ENCODE results near the gene C11orf87. TPM values are rescaled to one million over a fixed set of nuclear protein-coding genes. Genes with fewer than 3 reads are reported as not detected.

The C11orf87 gene
- total and polyA plus RNA-seq, 2 of the 13 experiments (the other 11 are each of a cell fraction or from before 2014, with no cell fraction given), result not detected

DNA sequence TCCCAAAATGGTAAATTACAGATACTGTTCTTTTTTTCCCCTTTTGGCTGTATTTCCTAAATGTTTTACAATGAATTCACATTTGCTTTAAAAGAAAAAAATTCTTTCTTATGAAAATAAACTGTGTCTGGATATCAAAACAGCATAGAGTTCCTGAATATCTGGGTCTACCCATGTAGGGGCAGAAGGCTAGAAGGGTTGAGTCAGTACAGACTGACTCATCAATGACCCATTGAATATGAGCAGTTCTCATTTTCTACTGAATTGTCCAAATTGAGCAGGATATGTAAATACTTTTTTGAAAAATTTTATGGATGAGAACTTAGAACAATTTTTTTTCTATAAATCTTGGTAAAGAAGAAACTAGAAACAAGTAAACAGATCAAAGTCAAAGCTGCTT lies 16.3 kb upstream of the C11orf87 start (continued):
- TF ChIP-seq, protein P1, sequence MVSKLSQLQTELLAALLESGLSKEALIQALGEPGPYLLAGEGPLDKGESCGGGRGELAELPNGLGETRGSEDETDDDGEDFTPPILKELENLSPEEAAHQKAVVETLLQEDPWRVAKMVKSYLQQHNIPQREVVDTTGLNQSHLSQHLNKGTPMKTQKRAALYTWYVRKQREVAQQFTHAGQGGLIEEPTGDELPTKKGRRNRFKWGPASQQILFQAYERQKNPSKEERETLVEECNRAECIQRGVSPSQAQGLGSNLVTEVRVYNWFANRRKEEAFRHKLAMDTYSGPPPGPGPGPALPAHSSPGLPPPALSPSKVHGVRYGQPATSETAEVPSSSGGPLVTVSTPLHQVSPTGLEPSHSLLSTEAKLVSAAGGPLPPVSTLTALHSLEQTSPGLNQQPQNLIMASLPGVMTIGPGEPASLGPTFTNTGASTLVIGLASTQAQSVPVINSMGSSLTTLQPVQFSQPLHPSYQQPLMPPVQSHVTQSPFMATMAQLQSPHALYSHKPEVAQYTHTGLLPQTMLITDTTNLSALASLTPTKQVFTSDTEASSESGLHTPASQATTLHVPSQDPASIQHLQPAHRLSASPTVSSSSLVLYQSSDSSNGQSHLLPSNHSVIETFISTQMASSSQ (IDR thresholded peaks at IDR 0.05; ENCODE audit: low read depth), result no peak
- TF ChIP-seq, protein P1 (CRISPR knock-in tag; IDR thresholded peaks at IDR 0.05; ENCODE audit: borderline replicate concordance), result no peak
- TF ChIP-seq ATF7-NPFF (CRISPR knock-in tag; IDR thresholded peaks at IDR 0.05; ENCODE audit: low read depth), result no peak

DNA sequence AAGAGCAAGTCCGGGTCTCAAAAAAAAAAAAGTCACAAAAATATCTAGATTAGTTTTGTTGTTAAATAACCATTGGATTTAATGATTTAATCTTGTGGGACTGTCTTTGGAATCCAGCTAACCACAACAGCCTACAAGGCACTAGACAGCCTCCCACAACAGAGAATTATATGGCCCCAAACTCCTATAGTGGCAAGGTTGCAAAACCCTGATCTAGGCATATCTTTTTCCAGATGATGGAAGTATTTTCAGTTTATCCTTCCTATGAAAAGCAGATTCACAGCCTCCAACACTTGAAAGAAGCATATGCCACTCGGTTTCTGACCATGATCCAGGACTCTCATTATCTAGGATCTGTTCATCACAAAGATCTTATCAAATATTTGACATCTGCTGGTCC lies 5.4 kb upstream of the C11orf87 start:
- Histone ChIP-seq H4K20me1 (ENCODE audit: insufficient read depth, low read length) (no peaks in the 10 kb centered on the region), H3K4me2 (ENCODE audit: low read depth, low read length) (no peak overlapping the region), H3K9me3 (ENCODE audit: low read length) (no peaks in the 10 kb centered on the region), H3K27ac (ENCODE audit: extremely low read length, insufficient read depth, low read length) (no peak overlapping the region), H3K36me3 (replicated peaks in 1 of 2; ENCODE audit: control insufficient read depth in 1 of 2, insufficient read depth in 2 of 2, low read length in 2 of 2) (no peaks in the 10 kb centered on the region), H3K4me3 (replicated peaks in 1 of 3; ENCODE audit: insufficient read depth in 1 of 3, low read depth in 2 of 3, low read length in 3 of 3) (no peak overlapping the region), H3K9ac (ENCODE audit: insufficient read depth, low read depth, low read length) (no peak overlapping the region), H3K27me3 (ENCODE audit: control insufficient read depth in 1 of 2, insufficient read depth in 2 of 2, low read length in 2 of 2) (no peaks in the 10 kb centered on the region), H2AFZ (ENCODE audit: low read length) (no peak overlapping the region), H3K79me2 (ENCODE audit: insufficient read depth, low read length) (no peaks in the 10 kb centered on the region), H3K4me1 (ENCODE audit: insufficient read depth, low read length) (no peaks in the 10 kb centered on the region)
- FAIRE-seq (no peak), DNase-seq (ENCODE audit: low spot score) (no peak), ATAC-seq (no peak)
- in situ Hi-C loops (cut with HindIII; ENCODE audit: extremely low pct_ligation_motif_present, low pct_unique_long_range_greater_than_20kb), result no loop called here
- ChIA-PET POLR2A (no interaction called here), CTCF (ENCODE audit: low intra/inter-chr PET ratio, low total read pairs) (no interaction called here)
- intact Hi-C loops (cut with micrococcal nuclease; ENCODE audit: unreplicated experiment), result no loop called here
- WGBS (ENCODE audit: low lambda C conversion rate), result 0% methylated on average over 2 of the region's 2 CpGs
- TF ChIP-seq ZBTB1 (CRISPR knock-in tag; IDR thresholded peaks at IDR 0.05; ENCODE audit: borderline replicate concordance) (no peak), HNRNPUL1 (IDR thresholded peaks at IDR 0.05; ENCODE audit: low read depth, low read length) (no peak), ZNF12 (CRISPR knock-in tag; IDR thresholded peaks at IDR 0.05) (no peak), ZNF720 (CRISPR knock-in tag; IDR thresholded peaks at IDR 0.05) (no peak), AHR (CRISPR knock-in tag; IDR thresholded peaks at IDR 0.05) (no peak), ZMYM2 (CRISPR knock-in tag; IDR thresholded peaks at IDR 0.05) (no peak), ZNF10 (CRISPR knock-in tag; IDR thresholded peaks at IDR 0.05; ENCODE audit: borderline replicate concordance, low read depth) (no peak)
- TF ChIP-seq, protein P2, sequence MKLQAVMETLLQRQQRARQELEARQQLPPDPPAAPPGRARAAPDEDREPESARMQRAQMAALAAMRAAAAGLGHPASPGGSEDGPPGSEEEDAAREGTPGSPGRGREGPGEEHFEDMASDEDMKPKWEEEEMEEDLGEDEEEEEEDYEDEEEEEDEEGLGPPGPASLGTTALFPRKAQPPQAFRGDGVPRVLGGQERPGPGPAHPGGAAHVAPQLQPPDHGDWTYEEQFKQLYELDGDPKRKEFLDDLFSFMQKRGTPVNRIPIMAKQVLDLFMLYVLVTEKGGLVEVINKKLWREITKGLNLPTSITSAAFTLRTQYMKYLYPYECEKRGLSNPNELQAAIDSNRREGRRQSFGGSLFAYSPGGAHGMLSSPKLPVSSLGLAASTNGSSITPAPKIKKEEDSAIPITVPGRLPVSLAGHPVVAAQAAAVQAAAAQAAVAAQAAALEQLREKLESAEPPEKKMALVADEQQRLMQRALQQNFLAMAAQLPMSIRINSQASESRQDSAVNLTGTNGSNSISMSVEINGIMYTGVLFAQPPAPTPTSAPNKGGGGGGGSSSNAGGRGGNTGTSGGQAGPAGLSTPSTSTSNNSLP (IDR thresholded peaks at IDR 0.05; ENCODE audit: low read depth, low read length), result no peak
- TF ChIP-seq, protein P3, sequence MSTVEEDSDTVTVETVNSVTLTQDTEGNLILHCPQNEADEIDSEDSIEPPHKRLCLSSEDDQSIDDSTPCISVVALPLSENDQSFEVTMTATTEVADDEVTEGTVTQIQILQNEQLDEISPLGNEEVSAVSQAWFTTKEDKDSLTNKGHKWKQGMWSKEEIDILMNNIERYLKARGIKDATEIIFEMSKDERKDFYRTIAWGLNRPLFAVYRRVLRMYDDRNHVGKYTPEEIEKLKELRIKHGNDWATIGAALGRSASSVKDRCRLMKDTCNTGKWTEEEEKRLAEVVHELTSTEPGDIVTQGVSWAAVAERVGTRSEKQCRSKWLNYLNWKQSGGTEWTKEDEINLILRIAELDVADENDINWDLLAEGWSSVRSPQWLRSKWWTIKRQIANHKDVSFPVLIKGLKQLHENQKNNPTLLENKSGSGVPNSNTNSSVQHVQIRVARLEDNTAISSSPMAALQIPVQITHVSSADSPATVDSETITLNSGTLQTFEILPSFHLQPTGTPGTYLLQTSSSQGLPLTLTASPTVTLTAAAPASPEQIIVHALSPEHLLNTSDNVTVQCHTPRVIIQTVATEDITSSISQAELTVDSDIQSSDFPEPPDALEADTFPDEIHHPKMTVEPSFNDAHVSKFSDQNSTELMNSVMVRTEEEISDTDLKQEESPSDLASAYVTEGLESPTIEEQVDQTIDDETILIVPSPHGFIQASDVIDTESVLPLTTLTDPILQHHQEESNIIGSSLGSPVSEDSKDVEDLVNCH (CRISPR knock-in tag; IDR thresholded peaks at IDR 0.05), result no peak
- BruUV-seq (replicated peaks), result no TSS peak
